Stomach (tissue), 4 donors: ENCODE data around the gene ITGA1.
A peak's percentile ranks its signal among the peaks of the same experiment; 100 is the strongest.

Experiments used
- EP300 ChIP-seq: sonication (generic); formaldehyde crosslinking; IDR thresholded peaks from one replicate; pipeline ENCODE4 v1.6.1; 2017; ENCODE audit warnings: antibody characterized with exemption
- POLR2A ChIP-seq, 4 donors: fragments of 450-650 bp; IDR thresholded peaks; one replicate each; pipeline ENCODE4 v1.6.1; 2016; ENCODE audit warnings: antibody characterized with exemption in 4 of 4, control low read depth in 2 of 4, mild to moderate bottlenecking in 1 of 4, moderate library complexity in 1 of 4
- POLR2AphosphoS5 ChIP-seq, 3 donors: sonication (generic); formaldehyde crosslinking; IDR thresholded peaks; one replicate each; pipeline ENCODE4 v1.6.1; 2016; ENCODE audit warnings: antibody characterized with exemption in 3 of 3
- TF ChIP-seq, protein P1 (sequence below), 7 experiments: fragments of 450-650 bp in 4 of 7; fragments of 200-600 bp in 3 of 7; sonication (generic) in 3 of 7; IDR thresholded peaks; one replicate each; pipeline ENCODE4 v1.5.1; 2016 to 2019; ENCODE audit warnings: antibody characterized with exemption in 7 of 7, control low read depth in 2 of 7, mild to moderate bottlenecking in 1 of 7

DNA sequence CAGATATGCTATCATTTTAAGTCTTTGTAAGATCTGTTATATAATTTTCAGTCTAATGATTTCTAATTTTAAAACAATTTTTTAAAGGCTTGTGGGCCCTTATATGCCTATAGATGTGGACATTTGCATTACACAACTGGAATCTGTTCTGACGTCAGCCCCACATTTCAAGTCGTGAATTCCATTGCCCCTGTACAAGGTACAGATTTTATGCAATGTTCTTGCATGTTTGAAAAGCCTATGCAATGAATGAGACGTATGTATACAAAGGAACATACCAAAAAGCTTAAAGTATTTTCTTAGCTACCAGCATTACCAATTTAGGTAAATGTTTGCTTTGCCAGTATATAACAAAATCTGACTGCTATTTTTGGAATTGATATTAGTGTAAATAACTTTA, 77.2 kb downstream of the ITGA1 start:
- TF ChIP-seq, protein P1, sequence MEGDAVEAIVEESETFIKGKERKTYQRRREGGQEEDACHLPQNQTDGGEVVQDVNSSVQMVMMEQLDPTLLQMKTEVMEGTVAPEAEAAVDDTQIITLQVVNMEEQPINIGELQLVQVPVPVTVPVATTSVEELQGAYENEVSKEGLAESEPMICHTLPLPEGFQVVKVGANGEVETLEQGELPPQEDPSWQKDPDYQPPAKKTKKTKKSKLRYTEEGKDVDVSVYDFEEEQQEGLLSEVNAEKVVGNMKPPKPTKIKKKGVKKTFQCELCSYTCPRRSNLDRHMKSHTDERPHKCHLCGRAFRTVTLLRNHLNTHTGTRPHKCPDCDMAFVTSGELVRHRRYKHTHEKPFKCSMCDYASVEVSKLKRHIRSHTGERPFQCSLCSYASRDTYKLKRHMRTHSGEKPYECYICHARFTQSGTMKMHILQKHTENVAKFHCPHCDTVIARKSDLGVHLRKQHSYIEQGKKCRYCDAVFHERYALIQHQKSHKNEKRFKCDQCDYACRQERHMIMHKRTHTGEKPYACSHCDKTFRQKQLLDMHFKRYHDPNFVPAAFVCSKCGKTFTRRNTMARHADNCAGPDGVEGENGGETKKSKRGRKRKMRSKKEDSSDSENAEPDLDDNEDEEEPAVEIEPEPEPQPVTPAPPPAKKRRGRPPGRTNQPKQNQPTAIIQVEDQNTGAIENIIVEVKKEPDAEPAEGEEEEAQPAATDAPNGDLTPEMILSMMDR (IDR thresholded peaks at IDR 0.05): no peak
- TF ChIP-seq POLR2A (IDR thresholded peaks at IDR 0.05) (no peak), POLR2AphosphoS5 (IDR thresholded peaks at IDR 0.05) (peak in 1 of 3 donors; percentile 6), EP300 (no peak)
